ENCODE data around the gene CCM2. TPM values are rescaled to one million over a fixed set of nuclear protein-coding genes. Genes with fewer than 3 reads are reported as not detected.
"Not testable (repeated sequence)": the region's sequence is repeated elsewhere in the genome, so short reads cannot be mapped to it uniquely, and the experiment has no call there.

Gene CCM2
- polyA plus RNA-seq, 1 donor from 2014 or later, result 25.8 TPM

- H3K4me3 ChIP-seq (ENCODE audit: low read length), result no peak overlapping the region
- H3K79me2 ChIP-seq (replicated peaks; ENCODE audit: insufficient read depth, low read length), result peaks cover 2% of the 10 kb centered on the region
- no peaks in the 10 kb centered on the region for H3K9me3 ChIP-seq (ENCODE audit: low read length)
- TF ChIP-seq, protein P1, sequence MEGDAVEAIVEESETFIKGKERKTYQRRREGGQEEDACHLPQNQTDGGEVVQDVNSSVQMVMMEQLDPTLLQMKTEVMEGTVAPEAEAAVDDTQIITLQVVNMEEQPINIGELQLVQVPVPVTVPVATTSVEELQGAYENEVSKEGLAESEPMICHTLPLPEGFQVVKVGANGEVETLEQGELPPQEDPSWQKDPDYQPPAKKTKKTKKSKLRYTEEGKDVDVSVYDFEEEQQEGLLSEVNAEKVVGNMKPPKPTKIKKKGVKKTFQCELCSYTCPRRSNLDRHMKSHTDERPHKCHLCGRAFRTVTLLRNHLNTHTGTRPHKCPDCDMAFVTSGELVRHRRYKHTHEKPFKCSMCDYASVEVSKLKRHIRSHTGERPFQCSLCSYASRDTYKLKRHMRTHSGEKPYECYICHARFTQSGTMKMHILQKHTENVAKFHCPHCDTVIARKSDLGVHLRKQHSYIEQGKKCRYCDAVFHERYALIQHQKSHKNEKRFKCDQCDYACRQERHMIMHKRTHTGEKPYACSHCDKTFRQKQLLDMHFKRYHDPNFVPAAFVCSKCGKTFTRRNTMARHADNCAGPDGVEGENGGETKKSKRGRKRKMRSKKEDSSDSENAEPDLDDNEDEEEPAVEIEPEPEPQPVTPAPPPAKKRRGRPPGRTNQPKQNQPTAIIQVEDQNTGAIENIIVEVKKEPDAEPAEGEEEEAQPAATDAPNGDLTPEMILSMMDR (IDR thresholded peaks at IDR 0.05; ENCODE audit: poor library complexity, severe bottlenecking), result no peak
- TF ChIP-seq RAD21 (conservative IDR thresholded peaks at IDR 0.05), result no peak
- no peak overlapping the region for H3K27ac ChIP-seq (ENCODE audit: low read length)
- H3K9me2 ChIP-seq (ENCODE audit: insufficient read depth, low read length), result no peaks in the 10 kb centered on the region
- no peaks in the 10 kb centered on the region for H3F3A ChIP-seq (ENCODE audit: insufficient read depth, low read length, poor library complexity, severe bottlenecking)
- no peaks in the 10 kb centered on the region for H3K27me3 ChIP-seq (ENCODE audit: insufficient read depth, low read depth, low read length)
- H2AFZ ChIP-seq (ENCODE audit: low read depth, low read length), result no peak overlapping the region
- H3K9ac ChIP-seq (ENCODE audit: low read length), result no peak overlapping the region
- no peak overlapping the region for H3K4me2 ChIP-seq (ENCODE audit: low read length)
- H3K36me3 ChIP-seq (ENCODE audit: insufficient read depth, low read length), result no peaks in the 10 kb centered on the region
- no peaks in the 10 kb centered on the region for H4K20me1 ChIP-seq (ENCODE audit: insufficient read depth)
Measured at GRCh38 chr7:45024126-45024744, 24.2 kb downstream of the CCM2 start.

GRCh38 chr7:45025473-45025872, 25.5 kb downstream of the CCM2 start:
- H4K20me1 ChIP-seq (ENCODE audit: insufficient read depth); H3K4me2 ChIP-seq (ENCODE audit: low read length); H3F3A ChIP-seq (ENCODE audit: insufficient read depth, low read length, poor library complexity, severe bottlenecking); H3K27me3 ChIP-seq (ENCODE audit: insufficient read depth, low read depth, low read length); H3K9me2 ChIP-seq (ENCODE audit: insufficient read depth, low read length); H3K79me2 ChIP-seq (replicated peaks; ENCODE audit: insufficient read depth, low read length); H3K9ac ChIP-seq (ENCODE audit: low read length); H3K4me3 ChIP-seq (ENCODE audit: low read length); H3K27ac ChIP-seq (ENCODE audit: low read length); H3K36me3 ChIP-seq (ENCODE audit: insufficient read depth, low read length); H3K9me3 ChIP-seq (ENCODE audit: low read length); H2AFZ ChIP-seq (ENCODE audit: low read depth, low read length): not testable (repeated sequence)

DNA sequence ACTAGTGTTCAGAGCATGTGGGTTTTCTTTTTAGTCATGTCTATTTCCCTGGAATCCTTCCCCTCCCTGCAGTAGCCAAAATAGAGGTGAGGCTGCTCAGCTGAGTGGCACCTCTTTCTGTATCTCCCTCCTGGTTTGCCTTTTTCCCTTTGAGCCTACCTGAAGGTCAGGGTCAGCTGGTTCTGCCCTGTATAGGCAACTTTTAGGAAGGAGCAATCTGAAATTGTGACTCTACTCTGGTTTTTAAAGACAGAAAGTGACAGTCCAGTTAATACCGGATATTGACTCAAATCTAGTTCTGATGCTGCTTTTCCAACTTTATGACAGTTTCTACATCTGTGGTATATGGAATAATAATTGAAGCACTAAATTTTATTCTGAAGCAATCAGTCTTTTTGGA, 26.0 kb downstream of the CCM2 start:
- Histone ChIP-seq H3K4me3 (ENCODE audit: low read length) (no peak overlapping the region), H4K20me1 (ENCODE audit: insufficient read depth) (no peaks in the 10 kb centered on the region), H3K9me2 (ENCODE audit: insufficient read depth, low read length) (no peaks in the 10 kb centered on the region), H3K4me2 (ENCODE audit: low read length) (no peak overlapping the region), H3K27ac (ENCODE audit: low read length) (no peak overlapping the region), H3K9ac (ENCODE audit: low read length) (no peak overlapping the region), H2AFZ (ENCODE audit: low read depth, low read length) (no peak overlapping the region), H3K79me2 (replicated peaks; ENCODE audit: insufficient read depth, low read length) (peaks cover 2% of the 10 kb centered on the region), H3K36me3 (ENCODE audit: insufficient read depth, low read length) (no peaks in the 10 kb centered on the region), H3K27me3 (ENCODE audit: insufficient read depth, low read depth, low read length) (no peaks in the 10 kb centered on the region), H3K9me3 (ENCODE audit: low read length) (no peaks in the 10 kb centered on the region), H3F3A (ENCODE audit: insufficient read depth, low read length, poor library complexity, severe bottlenecking) (no peaks in the 10 kb centered on the region)
- TF ChIP-seq REST (IDR thresholded peaks at IDR 0.05; ENCODE audit: borderline replicate concordance) (no peak), TAF1 (IDR thresholded peaks at IDR 0.05; ENCODE audit: low read depth) (no peak), EZH2 (IDR thresholded peaks at IDR 0.05; ENCODE audit: borderline replicate concordance, insufficient read depth, low read length, poor library complexity, severe bottlenecking) (no peak), POLR2AphosphoS5 (IDR thresholded peaks at IDR 0.05) (no peak), RAD21 (conservative IDR thresholded peaks at IDR 0.05) (no peak), EP300 (conservative IDR thresholded peaks at IDR 0.05; ENCODE audit: poor library complexity, severe bottlenecking) (no peak), MXI1 (conservative IDR thresholded peaks at IDR 0.05; ENCODE audit: poor library complexity, severe bottlenecking) (no peak), SMC3 (conservative IDR thresholded peaks at IDR 0.05; ENCODE audit: poor library complexity) (no peak)
- TF ChIP-seq, protein P1 (IDR thresholded peaks at IDR 0.05; ENCODE audit: poor library complexity, severe bottlenecking), result no peak
